ENCODE measurements around the gene CNPY2.

GRCh38 chr12:56361487-56362129 is 45.8 kb upstream of the CNPY2 start:
- TF ChIP-seq LEF1 (IDR thresholded peaks at IDR 0.05; ENCODE audit: borderline replicate concordance) (no peak), PKNOX1 (IDR thresholded peaks at IDR 0.05) (no peak), ARNT (IDR thresholded peaks at IDR 0.05) (no peak), SP1 (IDR thresholded peaks at IDR 0.05) (no peak), SUZ12 (IDR thresholded peaks at IDR 0.05) (no peak), ELF4 (IDR thresholded peaks at IDR 0.05) (no peak), L3MBTL2 (conservative IDR thresholded peaks at IDR 0.05) (no peak), ZNF384 (IDR thresholded peaks at IDR 0.05) (no peak), FOXM1 (IDR thresholded peaks at IDR 0.05; ENCODE audit: borderline replicate concordance) (no peak), FOXA1 (IDR thresholded peaks at IDR 0.05) (no peak)

All from HEK293T (cell line).